H9 (cell line): ENCODE measurements around the gene ST6GALNAC2. TPM values are rescaled to one million over a fixed set of nuclear protein-coding genes. Genes with fewer than 3 reads are reported as not detected.

Experiments used
- DNase-seq: peaks from one replicate; pipeline ENCODE4 v3.0.0-alpha.2; 2017
- H2AFZ ChIP-seq: one replicate; pipeline ENCODE4 v1.6.1; 2013; ENCODE audit warnings: mild to moderate bottlenecking, low read length, control low read depth, moderate library complexity
- H2AK5ac ChIP-seq: 2 replicates; pipeline ENCODE4 v1.6.1; 2013; ENCODE audit warnings: low read length, control low read depth, mixed read lengths; ENCODE audit not compliant: insufficient read length
- H2BK120ac ChIP-seq: one replicate; pipeline ENCODE4 v1.6.1; 2013; ENCODE audit warnings: low read depth, mild to moderate bottlenecking, low read length, control low read depth, inconsistent platforms; ENCODE audit not compliant: poor library complexity, severe bottlenecking
- H2BK12ac ChIP-seq: 2 replicates; pipeline ENCODE4 v1.6.1; 2013; ENCODE audit warnings: low read length, control low read depth, mixed read lengths, low read depth; ENCODE audit not compliant: insufficient read length
- H2BK15ac ChIP-seq: 2 replicates; pipeline ENCODE4 v1.6.1; 2013; ENCODE audit warnings: low read depth, low read length, control low read depth
- H2BK20ac ChIP-seq: one replicate; pipeline ENCODE4 v1.6.1; 2013; ENCODE audit warnings: low read depth, mild to moderate bottlenecking, low read length, control low read depth, inconsistent platforms; ENCODE audit not compliant: poor library complexity, severe bottlenecking
- H2BK5ac ChIP-seq: 2 replicates; pipeline ENCODE4 v1.6.1; 2013; ENCODE audit warnings: low read length, control low read depth, mixed read lengths; ENCODE audit not compliant: insufficient read length
- H3K14ac ChIP-seq: 2 replicates; pipeline ENCODE4 v1.6.1; 2013; ENCODE audit warnings: low read length, control low read depth; ENCODE audit not compliant: insufficient read depth
- H3K18ac ChIP-seq: 2 replicates; pipeline ENCODE4 v1.6.1; 2013; ENCODE audit warnings: low read depth, mild to moderate bottlenecking, mixed read lengths, low read length, control low read depth; ENCODE audit not compliant: insufficient read length
- H3K23ac ChIP-seq: 2 replicates; pipeline ENCODE4 v1.6.1; 2013; ENCODE audit warnings: low read length, control low read depth, mixed read lengths, low read depth; ENCODE audit not compliant: insufficient read length
- H3K23me2 ChIP-seq: 2 replicates; pipeline ENCODE4 v1.6.1; 2013; ENCODE audit warnings: low read depth, mild to moderate bottlenecking, mixed read lengths, low read length, control low read depth; ENCODE audit not compliant: insufficient read length, poor library complexity, severe bottlenecking
- H3K27ac ChIP-seq: 2 replicates; pipeline ENCODE4 v1.5.1; 2013; ENCODE audit warnings: low read length, control low read depth, mixed read lengths, low read depth; ENCODE audit not compliant: insufficient read length
- H3K27me3 ChIP-seq: 2 replicates; pipeline ENCODE4 v1.6.1; 2013; ENCODE audit warnings: low read length, control low read depth, inconsistent platforms; ENCODE audit not compliant: insufficient read depth
- H3K4ac ChIP-seq: 2 replicates; pipeline ENCODE4 v1.6.1; 2013; ENCODE audit warnings: low read depth, mild to moderate bottlenecking, control low read depth, inconsistent platforms, low read length, moderate library complexity
- H3K4me1 ChIP-seq: 2 replicates; pipeline ENCODE4 v1.6.1; 2013; ENCODE audit warnings: low read length, control low read depth, inconsistent platforms; ENCODE audit not compliant: insufficient read depth
- H3K4me2 ChIP-seq: 2 replicates; pipeline ENCODE4 v1.6.1; 2013; ENCODE audit warnings: low read length, control low read depth, mixed read lengths; ENCODE audit not compliant: insufficient read length, insufficient read depth
- H3K56ac ChIP-seq: 2 replicates; pipeline ENCODE4 v1.6.1; 2013; ENCODE audit warnings: low read depth, mild to moderate bottlenecking, mixed read lengths, low read length, control low read depth; ENCODE audit not compliant: insufficient read length
- H3K79me1 ChIP-seq: 2 replicates; pipeline ENCODE4 v1.6.1; 2013; ENCODE audit warnings: low read depth, mild to moderate bottlenecking, moderate library complexity, low read length, control low read depth, inconsistent platforms; ENCODE audit not compliant: insufficient read depth, poor library complexity, severe bottlenecking
- H3K79me2 ChIP-seq: 2 replicates; pipeline ENCODE4 v1.6.1; 2013; ENCODE audit warnings: low read length, control low read depth, inconsistent platforms; ENCODE audit not compliant: insufficient read depth
- H3K9ac ChIP-seq: 2 replicates; pipeline ENCODE4 v1.6.1; 2013; ENCODE audit warnings: low read length, control low read depth, mixed read lengths; ENCODE audit not compliant: insufficient read length; ENCODE audit errors: extremely low read depth
- H3K9me3 ChIP-seq: one replicate; pipeline ENCODE4 v1.6.1; 2013; ENCODE audit warnings: low read depth, low read length, inconsistent platforms; ENCODE audit not compliant: control insufficient read depth
- H3T11ph ChIP-seq: one replicate; pipeline ENCODE4 v1.6.1; 2013; ENCODE audit warnings: mild to moderate bottlenecking, low read length, control low read depth, inconsistent platforms
- H4K20me1 ChIP-seq: one replicate; pipeline ENCODE4 v1.6.1; 2013; ENCODE audit not compliant: control insufficient read depth, insufficient read length, insufficient read depth
- H4K5ac ChIP-seq: 2 replicates; pipeline ENCODE4 v1.6.1; 2013; ENCODE audit warnings: low read depth, mild to moderate bottlenecking, mixed read lengths, low read length, control low read depth; ENCODE audit not compliant: insufficient read length
- H4K8ac ChIP-seq: replicated peaks from 2 replicates; pipeline ENCODE4 v1.6.1; 2013; ENCODE audit warnings: low read length, control low read depth, mixed read lengths, low read depth; ENCODE audit not compliant: insufficient read length
- H4K91ac ChIP-seq: 2 replicates; pipeline ENCODE4 v1.6.1; 2013; ENCODE audit warnings: low read depth, mild to moderate bottlenecking, moderate library complexity, mixed read lengths, low read length, control low read depth; ENCODE audit not compliant: insufficient read length
- H3K27ac Mint-ChIP-seq, 3 experiments: 2 replicates in 2 of 3; 3 replicates in 1 of 3; pipeline ENCODE4 v1.8.0; 2020 to 2021; ENCODE audit warnings: mixed read lengths in 3 of 3, mild to moderate bottlenecking in 1 of 3, moderate library complexity in 1 of 3
- H3K27me3 Mint-ChIP-seq: 2 replicates; pipeline ENCODE4 v1.8.0; 2021; ENCODE audit warnings: low read depth, mild to moderate bottlenecking, moderate library complexity, mixed read lengths
- H3K36me3 Mint-ChIP-seq, 3 experiments: 2 replicates in 2 of 3; 3 replicates in 1 of 3; pipeline ENCODE4 v1.8.0; 2020 to 2021; ENCODE audit warnings: low read depth in 3 of 3, mixed read lengths in 3 of 3; ENCODE audit not compliant: insufficient read depth in 1 of 3
- H3K4me1 Mint-ChIP-seq, 2 experiments: 2 replicates each; pipeline ENCODE4 v1.8.0; 2020; ENCODE audit warnings: mixed read lengths in 2 of 2
- H3K4me3 Mint-ChIP-seq, 2 experiments: 2 replicates in 1 of 2; 3 replicates in 1 of 2; pipeline ENCODE4 v1.8.0; 2020 to 2021; ENCODE audit warnings: mild to moderate bottlenecking in 2 of 2, mixed read lengths in 2 of 2, moderate library complexity in 1 of 2
- H3K9me3 Mint-ChIP-seq, 2 experiments: 2 replicates in 1 of 2; 3 replicates in 1 of 2; pipeline ENCODE4 v1.8.0; 2020; ENCODE audit warnings: mild to moderate bottlenecking in 2 of 2, mixed read lengths in 2 of 2, moderate library complexity in 1 of 2
- CTCF ChIP-seq: fragments of 200-600 bp; sonication (generic); conservative IDR thresholded peaks from 3 replicates; pipeline ENCODE4 v1.8.0; 2021; ENCODE audit warnings: antibody characterized with exemption, mild to moderate bottlenecking
- WGBS: extraction: QIAGEN DNeasy Blood & Tissue Kit; methylation state at CpG from one replicate; pipeline ENCODE4 v1.1.7; 2013; ENCODE audit warnings: missing lambda C conversion rate, low lambda C conversion rate, mixed read lengths; ENCODE audit not compliant: insufficient read length; ENCODE audit errors: extremely low coverage; 5-methylcytosine and 5-hydroxymethylcytosine counted together
- total RNA-seq: library from RNA; stranded (reverse); gene quantifications from 2 replicates; pipeline ENCODE4 v1.2.1, GENCODE V29; 2021

ST6GALNAC2 gene
- total RNA-seq, 1 experiment from 2014 or later = 0.46 TPM

- H3K4me1 ChIP-seq = no peaks in the 10 kb centered on the region
- no peak overlapping the region for H3K23ac ChIP-seq
- Mint-ChIP-seq H3K27me3 (peaks cover 14% of the 10 kb centered on the region), H3K27ac (no peak overlapping the region), H3K9me3 (peaks cover 0 to 7% of the 10 kb centered on the region in 2 experiments; a peak in 1 of 5 replicates), H3K4me3 (no peak overlapping the region), H3K36me3 (no peaks in the 10 kb centered on the region), H3K4me1 (peaks cover 6 to 11% of the 10 kb centered on the region in 2 experiments)
- H3K14ac ChIP-seq = no peak overlapping the region
- H3K27me3 ChIP-seq = no peaks in the 10 kb centered on the region; the same call in 1 of the 2 replicates
- H4K20me1 ChIP-seq = no peaks in the 10 kb centered on the region
- H2BK5ac ChIP-seq = no peak overlapping the region
- H4K5ac ChIP-seq = no peak overlapping the region
- no peak overlapping the region for H4K8ac ChIP-seq
- H3K56ac ChIP-seq = no peak overlapping the region
- H2AFZ ChIP-seq = no peak overlapping the region
- no peak for DNase-seq
- TF ChIP-seq CTCF = no peak
- no peak overlapping the region for H3T11ph ChIP-seq
- H2BK120ac ChIP-seq = no peak overlapping the region
- no peak overlapping the region for H3K18ac ChIP-seq
- no peak overlapping the region for H3K9ac ChIP-seq
- no peak overlapping the region for H3K27ac ChIP-seq
- H2AK5ac ChIP-seq = no peak overlapping the region
- no peaks in the 10 kb centered on the region for H3K23me2 ChIP-seq
- WGBS = 100% methylated on average over 1 of the region's 9 CpGs
- H2BK12ac ChIP-seq = no peak overlapping the region
- H3K4ac ChIP-seq = no peak overlapping the region
- no peaks in the 10 kb centered on the region for H3K79me2 ChIP-seq
- no peaks in the 10 kb centered on the region for H3K9me3 ChIP-seq
- H3K79me1 ChIP-seq = no peaks in the 10 kb centered on the region
- H2BK15ac ChIP-seq = no peak overlapping the region
- no peak overlapping the region for H2BK20ac ChIP-seq
- no peak overlapping the region for H4K91ac ChIP-seq
- no peak overlapping the region for H3K4me2 ChIP-seq
These were observed 9.5 kb downstream of the ST6GALNAC2 start for GRCh38 chr17:76576189-76576588.
